PC-9 (cell line): ENCODE measurements around the gene ITGB5. TPM values are rescaled to one million over a fixed set of nuclear protein-coding genes. Genes with fewer than 3 reads are reported as not detected.

Experiments used
- BruUV-seq: library from RNA; stranded (reverse); fragments of 400-500 nt; replicated peaks from 2 replicates; lab custom pipeline; 2021; lab: Mats Ljungman, UMichigan
- CTCF ChIA-PET: fragments of 300-600 bp; sonication (Branson Sonifier 250); formaldehyde crosslinking; loops from one replicate; lab custom pipeline; 2022; ENCODE audit warnings: antibody characterized with exemption; lab: Charles Lee
- POLR2A ChIA-PET: fragments of 300-600 bp; sonication (Branson Sonifier 250); formaldehyde crosslinking; loops from one replicate; lab custom pipeline; 2022; ENCODE audit warnings: antibody characterized with exemption; ENCODE audit not compliant: unreplicated experiment; lab: Charles Lee
- DNase-seq, 2 experiments: peaks; one replicate each; pipeline versions ENCODE4 v3.0.0 to v3.0.0-alpha.2; 2015 to 2022; ENCODE audit warnings: mixed read lengths in 1 of 2
- H2AFZ ChIP-seq: fragments of 200-600 bp; sonication (generic); 2 replicates; pipeline ENCODE4 v1.8.1; 2017; ENCODE audit warnings: antibody characterized with exemption
- H3F3A ChIP-seq: fragments of 200-600 bp; sonication (generic); 2 replicates; pipeline ENCODE4 v1.8.1; 2017; ENCODE audit warnings: antibody characterized with exemption, mild to moderate bottlenecking, low read depth; ENCODE audit not compliant: insufficient read depth
- H3K27ac ChIP-seq: fragments of 200-600 bp; sonication (generic); 2 replicates; pipeline ENCODE4 v1.6.1; 2016; ENCODE audit warnings: mixed run types
- H3K27me3 ChIP-seq: fragments of 200-600 bp; sonication (generic); 2 replicates; pipeline ENCODE4 v1.6.1; 2016; ENCODE audit warnings: low read depth, mixed run types; ENCODE audit not compliant: insufficient read depth
- H3K36me3 ChIP-seq: fragments of 200-600 bp; sonication (generic); 2 replicates; pipeline ENCODE4 v1.6.1; 2016; ENCODE audit warnings: low read depth, mixed run types
- H3K4me1 ChIP-seq: fragments of 200-600 bp; sonication (generic); replicated peaks from 2 replicates; pipeline ENCODE4 v1.6.1; 2016; ENCODE audit warnings: mixed run types; ENCODE audit not compliant: insufficient read depth
- H3K4me2 ChIP-seq: fragments of 200-600 bp; sonication (generic); 2 replicates; pipeline ENCODE4 v1.6.1; 2017; ENCODE audit warnings: mixed run types
- H3K4me3 ChIP-seq: fragments of 200-600 bp; sonication (generic); 2 replicates; pipeline ENCODE4 v1.6.1; 2016; ENCODE audit warnings: mixed run types
- H3K79me2 ChIP-seq: fragments of 200-600 bp; sonication (generic); 2 replicates; pipeline ENCODE4 v1.6.1; 2017; ENCODE audit warnings: low read depth, mixed run types
- H3K9me2 ChIP-seq: fragments of 200-600 bp; sonication (generic); 2 replicates; pipeline ENCODE4 v1.8.1; 2017; ENCODE audit warnings: mild to moderate bottlenecking; ENCODE audit not compliant: insufficient read depth
- H3K9me3 ChIP-seq: fragments of 200-600 bp; sonication (generic); 2 replicates; pipeline ENCODE4 v1.8.1; 2016; ENCODE audit warnings: low read depth; ENCODE audit not compliant: insufficient read depth
- H4K20me1 ChIP-seq: fragments of 200-600 bp; sonication (generic); 2 replicates; pipeline ENCODE4 v1.8.1; 2017; ENCODE audit not compliant: insufficient read depth
- CTCF ChIP-seq: fragments of 200-600 bp; sonication (generic); conservative IDR thresholded peaks from 2 replicates; pipeline ENCODE4 v1.6.1; 2017; ENCODE audit warnings: mixed run types, antibody characterized with exemption, mild to moderate bottlenecking, moderate library complexity
- EZH2 ChIP-seq: fragments of 200-600 bp; sonication (generic); IDR thresholded peaks from 2 replicates; pipeline ENCODE4 v1.8.0; 2017; ENCODE audit warnings: antibody characterized with exemption, low read depth
- intact Hi-C: fragments of 100-400 bp; cut with micrococcal nuclease; formaldehyde crosslinking; loops from one replicate; pipeline ENCODE4 v1.10.0; 2022; ENCODE audit not compliant: unreplicated experiment
- total RNA-seq: library from RNA; stranded (reverse); gene quantifications from 2 replicates; pipeline ENCODE4 v1.2.3, GENCODE V29; 2021

ITGB5 gene
- total RNA-seq, 1 experiment from 2014 or later, result 226 TPM

- peak; percentile 56 to 77 for DNase-seq
- Histone ChIP-seq H3F3A (peaks cover 23% of the 10 kb centered on the region; the same call in 1 of the 2 replicates), H3K36me3 (peaks cover 11% of the 10 kb centered on the region; the same call in 1 of the 2 replicates), H3K4me2 (peak overlapping the region; percentile 92), H3K79me2 (peaks cover 51% of the 10 kb centered on the region), H3K27ac (peak overlapping the region; percentile 69), H3K27me3 (no peaks in the 10 kb centered on the region), H2AFZ (peak overlapping the region; percentile 76), H3K9me2 (no peaks in the 10 kb centered on the region), H3K4me3 (peak overlapping the region; percentile 84), H3K9me3 (no peaks in the 10 kb centered on the region), H3K4me1 (peaks cover 50% of the 10 kb centered on the region), H4K20me1 (no peaks in the 10 kb centered on the region)
- POLR2A ChIA-PET, result interaction anchor here (0.5 to 0.8 kb wide), 7 partner anchors 12 to 597 kb away, joined by 4 to 9 read pairs (median 6); no protein-coding TSS in a partner anchor
- intact Hi-C loops, result loop anchor here (1.0 to 2.0 kb wide), 2 partner anchors 7 to 100 kb away; no protein-coding TSS in a partner anchor
- TF ChIP-seq CTCF (no peak), EZH2 (no peak)
- CTCF ChIA-PET, result interaction anchor here (0.6 to 0.9 kb wide), 2 partner anchors 54 to 100 kb away, joined by 3 to 5 read pairs; no protein-coding TSS in a partner anchor
- BruUV-seq, result no TSS peak
Observed at GRCh38 chr3:124886168-124887056, 753 bp downstream of the ITGB5 start.

- Histone ChIP-seq H3K79me2 (peaks cover 59% of the 10 kb centered on the region), H3K27ac (peak overlapping the region; percentile 69), H3K36me3 (peaks cover 14% of the 10 kb centered on the region; the same call in 1 of the 2 replicates), H3K9me2 (no peaks in the 10 kb centered on the region), H4K20me1 (no peaks in the 10 kb centered on the region), H2AFZ (peak overlapping the region; percentile 76; the same call in 1 of the 2 replicates), H3K4me1 (peaks cover 58% of the 10 kb centered on the region), H3K4me2 (peak overlapping the region; percentile 92), H3K4me3 (peak overlapping the region; percentile 84), H3F3A (peaks cover 31% of the 10 kb centered on the region), H3K9me3 (no peaks in the 10 kb centered on the region), H3K27me3 (no peaks in the 10 kb centered on the region)
- no peak for DNase-seq
- CTCF ChIA-PET, result no interaction called here
- TSS peak; percentile 34 for BruUV-seq
- POLR2A ChIA-PET, result interaction anchor here (0.7 kb wide), 1 partner anchor 705 kb away, joined by 8 read pairs; no protein-coding TSS in a partner anchor
- intact Hi-C loops, result loop anchor here (2.0 kb wide), 1 partner anchor 99 kb away; no protein-coding TSS in a partner anchor
- TF ChIP-seq EZH2 (no peak), CTCF (no peak)
Observed at GRCh38 chr3:124885466-124886167, 1.5 kb downstream of the ITGB5 start.

- BruUV-seq, result no TSS peak
- H3K79me2 ChIP-seq, result peaks cover 68% of the 10 kb centered on the region
- no peak for DNase-seq
- peak overlapping the region; percentile 69; the same call in 1 of the 2 replicates for H3K27ac ChIP-seq
- intact Hi-C loops, result no loop called here
- H3K4me2 ChIP-seq, result peak overlapping the region; percentile 92
- CTCF ChIA-PET, result no interaction called here
- H3K27me3 ChIP-seq, result no peaks in the 10 kb centered on the region
- POLR2A ChIA-PET, result no interaction called here
- TF ChIP-seq EZH2 (no peak), CTCF (no peak)
- H4K20me1 ChIP-seq, result no peaks in the 10 kb centered on the region
- H3F3A ChIP-seq, result peaks cover 42% of the 10 kb centered on the region
- peaks cover 69% of the 10 kb centered on the region for H3K4me1 ChIP-seq
- H2AFZ ChIP-seq, result no peak overlapping the region
- peaks cover 14% of the 10 kb centered on the region; the same call in 1 of the 2 replicates for H3K36me3 ChIP-seq
- no peaks in the 10 kb centered on the region for H3K9me3 ChIP-seq
- no peaks in the 10 kb centered on the region for H3K9me2 ChIP-seq
- H3K4me3 ChIP-seq, result peak overlapping the region; percentile 84; the same call in 1 of the 2 replicates
Observed at GRCh38 chr3:124884474-124885101, 2.6 kb downstream of the ITGB5 start.
